Islet precursor cell (in vitro differentiated cells): ENCODE results near the gene C9orf40.

ENCODE experiments used
- DNase-seq: peaks from one replicate; pipeline ENCODE4 v3.0.0-alpha.2; 2018

The C9orf40 gene, protein sequence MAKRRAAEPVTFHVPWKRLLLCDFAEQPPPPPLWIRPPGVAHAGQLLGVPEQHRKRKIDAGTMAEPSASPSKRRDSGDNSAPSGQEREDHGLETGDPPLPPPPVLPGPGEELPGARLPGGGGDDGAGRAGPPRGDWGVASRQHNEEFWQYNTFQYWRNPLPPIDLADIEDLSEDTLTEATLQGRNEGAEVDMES

DNA sequence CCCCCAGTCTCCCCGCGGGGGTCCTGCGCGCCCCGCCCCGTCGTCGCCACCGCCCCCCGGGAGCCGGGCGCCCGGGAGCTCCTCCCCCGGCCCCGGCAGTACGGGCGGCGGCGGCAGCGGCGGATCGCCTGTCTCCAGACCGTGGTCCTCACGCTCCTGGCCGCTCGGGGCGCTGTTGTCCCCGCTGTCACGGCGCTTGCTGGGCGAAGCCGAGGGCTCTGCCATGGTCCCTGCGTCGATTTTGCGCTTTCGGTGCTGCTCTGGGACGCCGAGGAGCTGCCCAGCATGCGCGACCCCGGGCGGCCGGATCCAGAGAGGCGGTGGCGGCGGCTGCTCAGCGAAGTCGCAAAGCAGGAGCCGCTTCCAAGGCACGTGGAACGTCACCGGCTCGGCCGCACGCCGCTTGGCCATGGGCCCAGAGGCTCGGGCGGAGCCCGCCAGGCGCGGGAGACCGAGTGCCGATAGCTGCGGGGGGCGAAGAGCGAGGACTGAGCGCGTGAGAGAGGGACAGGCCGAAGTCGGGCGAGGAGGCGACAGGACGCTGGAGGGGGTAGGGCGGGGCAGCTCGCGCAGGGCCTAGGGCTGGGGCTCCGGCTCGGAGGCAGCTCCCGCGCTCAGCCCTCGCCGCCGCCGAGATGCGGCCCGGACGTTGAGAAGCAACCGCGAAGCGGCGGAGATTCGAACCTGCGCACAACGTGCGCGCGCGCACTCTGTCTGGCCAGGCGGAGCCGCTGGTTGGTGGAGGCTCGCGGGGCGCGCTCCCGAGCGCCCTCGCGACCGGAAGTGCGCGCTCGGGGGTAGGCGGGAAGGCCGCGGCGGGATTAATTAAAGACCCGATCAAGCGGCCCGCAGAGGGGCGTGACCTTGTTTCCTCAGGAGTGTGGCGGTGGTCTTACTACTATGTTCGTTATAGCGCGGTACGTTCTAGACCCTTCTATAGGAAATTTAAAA lies at the start of gene C9orf40:
TSS of gene C9orf40 (minus strand) at position 712 of the 951 bp plus-strand sequence. CDS start at position 411, 301 bp downstream.
- peak; percentile 95 for DNase-seq

DNA sequence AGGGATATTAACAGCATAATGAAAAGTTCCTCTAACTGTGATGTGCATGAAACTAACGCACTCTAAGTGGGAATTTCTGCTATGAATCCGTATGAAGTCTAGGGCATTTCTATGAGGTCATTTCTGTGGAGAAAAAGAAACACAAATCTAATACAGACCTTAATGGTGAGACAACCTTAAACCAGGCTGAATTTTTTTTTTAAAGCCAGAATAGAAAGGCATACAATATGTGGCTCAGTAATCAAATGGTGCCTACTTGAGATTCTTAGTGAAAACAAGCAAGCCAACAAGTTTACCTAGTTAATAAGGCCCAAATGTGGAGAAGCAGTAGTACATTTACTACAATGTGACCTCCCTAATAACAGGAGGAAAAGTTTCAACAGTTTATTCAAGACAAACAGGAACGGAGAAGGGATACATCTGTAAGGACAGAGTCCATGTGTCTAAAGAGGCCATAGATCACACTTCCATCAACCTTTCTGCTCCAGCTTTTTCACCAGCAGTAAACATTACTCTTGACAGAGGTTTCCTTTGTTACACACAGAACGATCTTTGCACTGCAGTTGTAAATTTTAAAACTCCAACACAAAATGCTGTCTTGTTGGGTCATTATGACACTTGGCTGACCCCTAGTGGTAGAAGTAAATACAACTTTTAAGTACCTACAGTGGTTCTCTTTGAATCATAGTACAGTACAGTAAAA lies 49.2 kb upstream of the C9orf40 start:
- DNase-seq: no peak

DNA sequence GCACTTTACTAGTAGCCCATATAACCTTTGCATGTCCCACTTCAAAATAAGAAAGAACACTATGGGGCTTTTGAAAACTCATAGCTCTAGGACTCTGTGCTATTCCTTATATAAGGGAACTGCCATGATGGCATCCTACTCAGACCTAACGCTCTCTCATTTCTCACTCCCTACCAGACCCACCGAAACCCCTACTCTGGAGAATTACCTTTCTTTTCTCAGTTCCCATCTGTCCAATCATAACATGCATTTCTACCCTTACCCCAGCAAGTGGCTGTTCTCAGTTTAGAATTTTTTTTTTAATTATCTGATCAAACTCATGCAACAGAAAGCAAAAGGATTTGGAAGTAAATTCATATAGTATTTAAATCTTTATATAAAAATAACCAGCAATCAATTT lies 48.1 kb upstream of the C9orf40 start:
- no peak for DNase-seq

DNA sequence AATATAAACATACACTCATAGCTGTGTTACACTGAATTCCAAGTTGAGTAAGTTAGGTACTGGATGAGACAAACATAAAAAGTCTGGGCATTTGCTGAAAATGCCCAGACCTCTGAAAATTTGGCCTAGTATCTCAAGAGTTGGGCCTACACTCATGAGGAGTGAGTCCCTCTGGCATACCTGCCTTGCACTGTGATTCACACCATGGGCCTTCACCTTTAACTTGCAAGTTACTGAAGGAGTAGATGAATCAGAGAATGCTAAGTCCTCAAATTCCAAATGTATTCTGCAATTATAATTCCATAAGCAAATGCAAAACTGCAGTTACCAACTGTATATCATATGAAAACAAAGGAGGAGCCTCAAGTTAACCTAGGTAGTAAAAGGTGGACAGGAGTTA lies 32.3 kb upstream of the C9orf40 start:
- DNase-seq: no peak

DNA sequence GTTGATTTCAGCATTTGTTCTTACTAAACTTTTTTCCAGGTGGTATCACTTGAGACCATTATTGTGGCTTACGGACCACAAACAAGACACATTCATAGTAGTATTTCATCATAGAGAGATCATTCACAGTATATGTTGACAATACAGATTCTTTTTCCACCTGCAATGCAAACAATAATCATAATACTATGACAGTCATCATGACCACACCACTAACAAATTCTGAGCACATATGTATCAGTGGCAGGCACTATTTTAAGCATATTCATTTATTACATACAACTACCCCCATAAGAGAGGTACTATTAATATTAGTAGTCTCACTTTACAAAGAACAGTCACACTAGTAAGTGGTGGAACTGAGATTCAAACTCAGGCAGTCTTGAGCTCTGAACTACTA lies 31.0 kb upstream of the C9orf40 start:
- no peak for DNase-seq

DNA sequence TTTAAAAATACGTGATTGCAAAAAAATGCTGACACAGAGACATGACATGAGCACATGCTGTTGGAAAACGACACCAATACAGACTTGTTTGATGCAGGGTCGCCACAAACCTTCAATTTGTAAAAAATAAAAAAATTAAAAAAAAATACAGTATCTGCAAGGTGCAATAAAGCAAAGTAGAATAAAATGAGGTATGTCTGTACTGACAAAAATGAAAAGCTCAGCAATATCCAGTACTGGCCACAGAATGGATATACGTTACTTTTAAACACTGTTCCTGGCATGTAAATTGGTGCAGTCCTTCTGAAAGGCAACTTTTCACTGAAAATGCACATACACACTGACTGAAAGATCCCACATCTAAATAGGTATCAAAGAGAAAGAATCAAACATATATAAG lies 27.1 kb upstream of the C9orf40 start:
- DNase-seq: no peak

DNA sequence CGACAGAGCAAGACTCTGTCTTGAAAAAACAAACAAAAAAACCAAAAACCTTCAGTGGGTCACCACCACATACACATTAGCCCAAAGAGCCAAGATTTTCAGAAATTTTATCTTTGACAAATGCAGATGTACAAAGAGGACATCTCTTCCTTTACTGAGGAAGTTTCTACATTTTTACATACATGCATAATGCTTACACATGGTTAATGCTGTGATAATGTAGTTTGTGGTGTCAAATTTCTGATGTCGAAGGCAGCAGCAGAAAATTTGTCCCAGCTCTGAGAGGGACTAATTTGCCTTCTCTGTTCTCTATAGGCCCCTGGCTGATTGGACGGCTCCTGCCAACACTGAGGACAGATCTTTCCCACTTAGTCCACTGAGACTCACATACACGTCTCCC lies 24.6 kb upstream of the C9orf40 start:
- DNase-seq: no peak

DNA sequence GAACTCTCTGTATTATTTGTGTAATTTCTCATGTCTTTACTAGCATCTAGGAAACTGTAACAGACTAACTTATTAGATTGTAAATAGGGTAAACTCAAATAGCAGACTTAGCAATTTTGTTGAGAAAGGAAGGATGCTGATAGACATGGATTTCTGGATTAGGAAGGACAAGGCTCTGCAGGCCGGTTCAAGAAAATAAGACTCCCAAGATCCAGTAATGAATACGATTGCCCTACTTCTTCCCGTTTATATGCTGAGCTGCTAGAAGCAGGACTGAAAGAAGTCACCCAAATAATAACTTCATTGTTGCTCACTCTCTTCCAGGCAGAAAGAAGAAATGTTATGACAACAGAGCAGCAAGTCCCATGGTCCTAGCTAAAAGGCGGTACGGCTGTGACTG lies 22.8 kb upstream of the C9orf40 start:
- DNase-seq: no peak

DNA sequence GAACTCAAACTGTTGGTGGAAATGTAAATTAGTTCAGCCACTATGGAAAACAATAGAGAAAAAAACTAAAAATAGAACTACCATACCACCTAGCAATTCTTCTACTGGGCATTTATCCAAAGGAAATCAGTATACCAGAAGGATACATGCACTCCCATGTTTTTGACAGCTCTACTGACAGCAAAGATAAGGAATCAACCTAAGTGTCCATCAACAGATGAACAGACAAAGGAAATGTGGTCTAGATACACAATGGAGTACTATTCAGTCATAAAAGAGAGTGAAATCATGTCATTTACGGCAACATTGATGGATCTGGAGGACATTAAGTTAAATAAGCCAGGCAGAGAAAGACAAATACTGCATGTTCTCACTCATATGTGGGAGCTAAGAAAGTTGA lies 21.8 kb upstream of the C9orf40 start:
- no peak for DNase-seq

DNA sequence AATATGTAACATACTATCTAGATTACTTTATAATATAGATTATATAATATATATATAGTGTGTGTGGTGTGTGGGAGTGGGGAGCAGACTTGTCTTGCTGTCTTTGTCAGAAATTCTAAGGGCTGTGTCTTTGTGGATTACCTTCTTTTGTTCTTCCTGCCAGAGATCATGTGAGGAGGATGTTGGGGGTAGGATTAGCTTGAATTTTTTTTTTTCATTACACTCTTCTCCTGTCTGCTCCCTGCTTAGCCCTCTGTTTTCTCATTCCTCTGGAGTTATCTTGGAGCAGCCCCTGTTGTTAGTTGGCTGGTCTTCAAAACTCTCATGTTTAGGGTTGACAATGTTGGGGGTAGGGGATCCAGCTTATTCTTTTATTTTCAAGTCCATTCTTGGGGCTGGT lies 21.0 kb upstream of the C9orf40 start:
- no peak for DNase-seq

DNA sequence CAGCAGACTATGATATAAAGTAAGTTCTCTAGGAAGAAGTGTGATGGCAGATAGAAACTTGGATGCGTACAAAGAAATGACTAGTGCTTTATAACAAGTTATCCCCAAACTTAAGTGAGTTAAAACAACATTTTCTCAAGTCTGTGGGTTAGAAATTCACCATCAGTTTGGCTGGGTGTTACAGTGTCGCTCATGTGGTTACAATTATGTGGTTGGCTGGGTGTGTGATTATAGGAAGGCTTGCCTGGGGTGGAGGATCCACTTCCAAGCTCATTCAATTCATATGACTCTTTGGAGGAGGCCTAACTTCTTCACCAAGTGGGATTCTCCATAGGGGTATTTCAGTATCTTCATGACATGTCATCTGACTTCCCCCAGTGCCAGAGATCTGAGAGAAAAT lies 10.3 kb upstream of the C9orf40 start:
- no peak for DNase-seq

DNA sequence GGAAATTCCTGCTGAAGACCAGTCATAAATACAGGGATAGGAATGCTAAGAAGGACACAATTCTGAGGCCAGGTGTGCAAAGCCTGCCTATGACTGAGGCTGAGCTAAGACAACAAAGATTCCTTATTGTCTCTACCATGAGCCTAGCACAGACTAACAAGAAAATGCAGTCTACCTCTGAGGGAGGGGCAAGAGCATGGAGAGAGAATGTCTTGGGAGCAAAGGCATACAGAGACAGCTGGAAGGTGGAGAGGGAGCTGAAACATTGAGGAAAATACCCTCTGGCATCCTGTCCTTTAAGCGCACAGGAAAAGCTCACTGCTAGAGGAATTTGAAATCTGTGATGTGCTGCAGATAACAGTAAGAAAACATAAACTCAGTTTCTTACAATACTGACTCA lies 8.8 kb upstream of the C9orf40 start:
- no peak for DNase-seq

DNA sequence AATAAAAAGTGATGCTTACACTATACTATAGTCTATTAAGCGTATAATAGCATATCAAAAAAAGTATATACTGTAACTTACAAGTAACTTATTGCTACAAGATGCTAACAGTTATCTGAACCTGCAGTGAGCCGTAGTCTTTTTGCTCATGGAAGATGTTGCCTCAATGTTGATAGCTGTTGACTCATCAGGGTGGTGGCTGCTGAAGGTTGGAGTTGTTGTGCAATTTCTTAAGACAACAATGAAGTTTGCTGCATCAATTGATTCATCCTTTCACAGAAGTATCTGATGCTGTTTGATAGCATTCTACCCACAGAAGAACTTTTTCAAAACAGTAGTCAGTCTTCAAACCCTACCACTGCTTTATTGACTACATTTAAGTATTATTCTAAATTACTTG lies 7.8 kb upstream of the C9orf40 start:
- no peak for DNase-seq

DNA sequence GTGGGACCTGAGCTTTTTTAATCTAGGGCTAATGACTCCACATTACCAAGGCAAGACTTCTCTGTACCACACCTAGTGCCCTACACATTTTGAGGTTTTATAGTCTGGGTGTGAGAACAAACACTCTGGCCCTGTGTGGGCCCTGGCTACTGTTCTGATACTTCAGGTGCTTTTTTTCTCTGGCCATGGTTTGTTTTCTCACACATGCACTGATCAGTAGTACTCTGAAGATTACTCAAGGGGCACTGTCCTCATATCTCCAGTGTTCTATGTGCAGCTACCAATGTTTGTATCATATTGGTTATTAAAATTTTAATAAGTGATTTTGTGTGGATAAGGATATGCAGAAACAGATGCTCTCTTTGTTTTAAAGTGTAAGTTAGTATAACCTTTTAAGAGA lies 5.9 kb upstream of the C9orf40 start:
- DNase-seq: no peak

DNA sequence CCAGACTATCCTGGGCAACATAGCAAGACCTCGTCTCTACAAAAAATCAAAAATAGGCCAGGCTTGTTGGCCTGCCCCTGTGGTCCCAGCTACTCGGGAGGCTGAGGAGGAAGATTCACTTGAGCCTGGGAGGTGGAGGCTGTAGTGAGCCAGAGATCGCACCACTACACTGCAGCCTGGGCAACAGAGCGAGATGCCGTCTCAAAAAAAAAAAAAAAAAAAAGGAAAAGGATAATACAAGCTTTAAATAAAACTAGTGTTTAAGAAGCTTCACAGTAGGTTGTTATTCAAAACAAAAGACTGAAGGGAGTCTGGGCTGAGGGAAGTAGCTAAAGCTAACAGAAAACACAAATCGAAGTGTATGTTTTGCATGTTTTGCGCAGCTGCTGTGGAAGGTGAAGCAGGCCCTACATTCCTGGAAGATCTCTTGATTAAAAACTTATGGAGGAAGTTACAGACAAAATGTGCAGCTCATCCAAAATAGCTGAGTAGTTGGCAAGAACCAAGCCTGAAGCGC lies 581 bp upstream of the C9orf40 start:
- DNase-seq: peak; percentile 52

DNA sequence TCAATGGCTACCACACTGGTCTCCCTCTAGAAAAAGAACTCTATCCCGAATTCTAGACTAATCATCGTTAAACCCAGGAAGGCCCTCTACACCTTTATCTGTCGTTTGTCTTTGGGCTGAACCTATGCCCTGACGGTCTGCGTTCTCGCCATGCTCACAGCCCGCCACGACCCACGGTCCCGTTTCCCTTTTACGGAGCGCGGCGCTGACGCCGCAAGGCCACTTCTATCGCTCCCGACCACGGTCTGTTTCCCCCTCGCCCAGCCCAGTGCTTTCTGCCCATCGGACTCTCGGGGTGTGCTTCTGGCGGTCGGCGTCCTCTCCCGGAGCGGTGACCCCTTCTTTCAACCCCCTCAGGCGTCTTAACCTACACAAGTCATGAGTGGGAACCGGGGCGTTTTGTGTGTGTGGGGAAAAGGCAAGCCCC lies 974 bp downstream of the C9orf40 start:
- DNase-seq: peak; percentile 69

DNA sequence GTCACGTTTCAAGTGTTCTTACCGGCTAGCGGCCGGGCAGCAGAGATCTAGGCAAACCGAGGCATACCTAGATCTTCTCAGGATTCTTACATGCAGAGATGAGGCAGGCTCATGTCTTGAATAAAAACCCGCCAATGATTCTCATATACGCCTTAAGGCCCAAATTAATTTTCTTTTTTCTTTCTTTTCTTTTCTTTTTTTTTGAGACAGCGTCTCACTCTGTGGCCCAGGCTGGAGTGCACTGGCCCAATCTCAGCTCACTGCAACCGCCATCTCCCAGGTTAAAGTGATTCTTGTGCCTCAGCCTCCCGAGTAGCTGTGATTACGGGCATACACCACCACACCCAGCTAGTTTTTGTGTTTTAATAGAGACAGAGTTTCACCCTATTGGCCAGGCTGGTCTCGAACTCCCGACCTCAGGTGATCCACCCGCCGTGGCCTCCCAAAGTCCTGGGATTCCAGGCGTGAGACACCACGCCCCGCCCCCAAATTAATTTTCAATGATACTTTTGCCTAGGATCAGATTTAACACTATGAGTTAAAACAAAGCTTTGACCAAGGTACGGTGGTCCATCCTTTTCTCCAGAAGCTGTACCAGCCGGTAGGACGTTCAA lies 1.5 kb downstream of the C9orf40 start:
- DNase-seq: no peak

DNA sequence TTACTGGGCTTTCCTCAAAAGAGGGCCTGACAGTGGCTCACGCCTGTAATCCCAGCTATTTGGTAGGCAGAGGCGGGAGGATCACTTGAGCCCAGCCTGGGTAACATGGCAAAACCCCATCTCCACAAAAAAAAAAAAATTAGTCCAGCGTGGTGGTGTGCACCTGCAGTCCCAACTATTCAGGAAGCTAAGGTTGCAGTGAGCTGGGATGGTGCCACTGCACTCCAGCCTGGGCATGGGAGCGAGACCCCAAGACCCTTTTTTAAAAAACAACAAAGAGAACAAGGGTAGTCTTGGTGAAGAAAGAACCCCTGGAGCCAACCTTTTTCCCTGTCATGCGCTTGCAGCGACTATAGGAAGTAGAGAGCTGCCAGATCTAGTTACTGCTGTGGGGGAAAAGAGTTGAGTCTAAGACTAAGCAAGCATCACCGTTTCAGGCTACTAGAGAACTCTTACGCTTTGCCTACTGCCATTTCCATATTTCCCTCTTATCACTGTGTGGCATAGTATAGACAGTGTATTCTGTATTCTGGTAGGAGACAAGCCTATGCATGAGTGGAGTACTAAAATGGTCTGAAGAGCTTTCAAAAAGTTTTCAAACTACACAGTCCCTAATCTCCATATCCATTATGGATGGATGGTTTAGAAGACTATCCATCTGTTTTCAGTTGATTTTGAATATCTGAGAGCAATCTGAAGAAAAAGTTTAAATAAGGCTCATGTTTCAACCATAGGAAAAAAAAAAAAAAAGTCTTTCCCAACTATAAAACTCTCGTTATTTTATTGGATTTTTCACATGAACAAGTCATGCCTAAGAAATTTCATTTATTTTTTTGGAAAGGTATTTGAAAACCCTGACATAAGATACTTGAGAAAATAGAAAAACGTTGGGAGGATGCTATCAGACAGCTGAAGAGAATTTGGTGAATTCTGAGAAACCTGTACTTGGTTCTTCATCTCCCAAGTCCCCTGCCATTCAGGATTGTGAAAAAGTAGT lies 2.6 kb downstream of the C9orf40 start:
- no peak for DNase-seq

DNA sequence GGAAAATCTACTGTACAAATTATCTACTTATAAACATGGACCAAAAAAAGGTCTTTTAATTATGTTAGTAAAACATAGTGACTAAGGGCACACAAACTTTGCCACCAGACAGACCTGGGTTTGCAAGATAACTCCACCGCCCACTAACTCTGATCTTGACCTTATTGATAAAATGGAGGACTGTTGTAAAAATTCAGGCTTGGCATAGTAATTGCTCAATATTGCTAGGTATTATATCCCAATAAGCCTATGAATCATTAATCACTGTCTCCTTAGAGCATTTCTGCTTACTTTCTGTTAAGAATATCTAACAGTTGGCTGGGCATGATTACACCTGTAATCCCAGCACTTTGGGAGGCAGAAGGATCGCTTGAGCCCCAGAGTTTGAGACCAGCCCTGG lies 3.8 kb downstream of the C9orf40 start:
- no peak for DNase-seq

DNA sequence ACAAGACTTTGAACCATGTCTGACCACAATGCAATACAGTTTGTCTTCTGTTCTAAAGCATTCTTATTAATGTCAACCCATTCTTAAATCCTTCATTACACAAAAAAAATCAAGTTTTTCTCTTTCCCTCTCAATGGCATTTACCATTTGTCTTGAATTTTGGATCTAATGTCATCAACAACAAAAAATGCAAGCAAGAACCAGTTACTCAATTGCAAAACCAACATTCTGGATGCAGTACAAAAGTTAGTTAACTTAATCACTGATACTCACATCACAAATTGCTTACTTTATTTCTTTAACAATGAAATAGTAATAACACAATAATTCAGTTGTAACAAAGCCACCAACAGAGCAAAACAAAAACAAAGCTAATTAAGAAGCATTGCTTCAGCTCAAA lies 6.0 kb downstream of the C9orf40 start:
- DNase-seq: no peak

DNA sequence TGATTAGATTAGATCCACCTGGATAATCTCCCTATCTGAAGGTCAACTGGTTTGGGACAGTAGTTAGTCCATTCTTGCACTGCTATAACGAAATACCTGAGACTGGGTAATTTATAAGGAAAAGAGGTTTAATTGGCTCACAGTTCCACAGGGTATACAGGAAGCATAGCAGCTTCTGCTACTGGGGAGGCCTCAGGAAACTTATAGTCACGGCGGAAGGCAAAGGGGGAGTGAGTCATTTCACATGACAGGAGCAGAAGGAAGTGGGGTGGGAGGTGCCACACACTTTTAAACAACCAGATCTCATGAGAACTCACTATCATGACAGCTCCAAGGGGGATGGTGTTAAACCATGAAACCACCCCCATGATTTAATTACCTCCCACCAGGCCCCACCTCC lies 9.9 kb downstream of the C9orf40 start:
- DNase-seq: no peak

DNA sequence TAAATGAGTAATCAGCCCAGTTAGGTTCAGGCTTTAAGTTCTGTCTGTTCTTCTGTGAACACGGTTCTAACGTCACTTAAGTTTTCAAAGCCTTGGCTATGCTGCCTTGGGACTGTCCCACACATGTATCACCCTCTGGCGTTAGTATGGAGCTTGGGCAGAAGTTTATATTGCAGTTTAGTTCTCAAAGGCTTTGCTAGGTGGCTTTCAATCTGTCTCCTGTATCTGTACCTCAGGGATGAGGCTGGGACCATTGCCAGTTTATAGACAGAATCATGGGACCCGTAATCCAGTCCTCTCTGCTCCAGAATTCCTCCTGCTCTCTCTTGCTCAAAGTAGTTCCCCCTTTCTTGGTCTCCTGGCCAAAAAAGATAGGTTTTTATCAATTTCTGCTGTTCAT lies 12.1 kb downstream of the C9orf40 start:
- DNase-seq: no peak
